Liver (tissue), 3 donors: Measurements from ENCODE around the gene GPR37.

Source experiments
- ATF3 ChIP-seq: IDR thresholded peaks from 2 replicates; pipeline ENCODE4 v1.6.1; 2016; ENCODE audit warnings: antibody characterized with exemption
- CTCF ChIP-seq: fragments of 150-350 bp; IDR thresholded peaks from 2 replicates; pipeline ENCODE4 v1.5.1; 2017; ENCODE audit warnings: improper control_type of control experiment, low read depth, low read length; ENCODE audit not compliant: missing input control
- EGR1 ChIP-seq, 2 donors: IDR thresholded peaks; 2 replicates each; pipeline ENCODE4 v1.6.1; 2016 to 2018; ENCODE audit warnings: antibody characterized with exemption in 2 of 2, low read depth in 2 of 2
- GABPA ChIP-seq, 2 donors: IDR thresholded peaks in 1 of 2; conservative IDR thresholded peaks in 1 of 2; 2 replicates each; pipeline ENCODE4 v1.6.1; 2016; ENCODE audit warnings: antibody characterized with exemption in 2 of 2, mild to moderate bottlenecking in 1 of 2, moderate library complexity in 1 of 2
- HNF4A ChIP-seq, 2 donors: conservative IDR thresholded peaks; 2 replicates each; pipeline ENCODE4 v1.6.1; 2016; ENCODE audit warnings: antibody characterized with exemption in 2 of 2, mild to moderate bottlenecking in 2 of 2
- JUND ChIP-seq, 2 donors: IDR thresholded peaks; 2 replicates each; pipeline ENCODE4 v1.6.1; 2016; ENCODE audit warnings: antibody characterized with exemption in 2 of 2
- MAX ChIP-seq: IDR thresholded peaks from 2 replicates; pipeline ENCODE4 v1.6.1; 2016; ENCODE audit warnings: antibody characterized with exemption
- RAD21 ChIP-seq, 2 donors: IDR thresholded peaks; 2 replicates each; pipeline ENCODE4 v1.6.1; 2016; ENCODE audit warnings: antibody characterized with exemption in 2 of 2, mild to moderate bottlenecking in 2 of 2
- REST ChIP-seq: IDR thresholded peaks from 2 replicates; pipeline ENCODE4 v1.6.1; 2016; ENCODE audit warnings: antibody characterized with exemption, mild to moderate bottlenecking
- SP1 ChIP-seq: IDR thresholded peaks from 2 replicates; pipeline ENCODE4 v1.6.1; 2018; ENCODE audit warnings: antibody characterized with exemption, mild to moderate bottlenecking
- TAF1 ChIP-seq: conservative IDR thresholded peaks from 2 replicates; pipeline ENCODE4 v1.6.1; 2016; ENCODE audit warnings: antibody characterized with exemption, mild to moderate bottlenecking
- YY1 ChIP-seq: IDR thresholded peaks from 2 replicates; pipeline ENCODE4 v1.6.1; 2016; ENCODE audit warnings: antibody characterized with exemption, mild to moderate bottlenecking
- ZBTB33 ChIP-seq: IDR thresholded peaks from 2 replicates; pipeline ENCODE4 v1.6.1; 2016; ENCODE audit warnings: antibody characterized with exemption
- donor health status: healthy.
- donor health status: healthy.

- TF ChIP-seq CTCF (no peak), MAX (no peak), RAD21 (IDR thresholded peaks at IDR 0.05) (no peak), ATF3 (no peak), SP1 (no peak), HNF4A (conservative IDR thresholded peaks at IDR 0.05) (no peak), ZBTB33 (no peak), EGR1 (IDR thresholded peaks at IDR 0.05; ENCODE audit: low read depth in 2 of 2) (no peak), REST (no peak), JUND (IDR thresholded peaks at IDR 0.05) (no peak), YY1 (no peak), TAF1 (no peak), GABPA (IDR thresholded peaks at IDR 0.05 in 1 of 2, conservative IDR thresholded peaks at IDR 0.05 in 1 of 2) (no peak)
Observed at GRCh38 chr7:124780608-124781007, 15.0 kb upstream of the GPR37 start.
